Suprapubic skin (tissue), 4 donors: ENCODE data around the gene TMEM213.

Source experiments
- CTCF ChIP-seq, 2 donors: fragments of 200-600 bp in 1 of 2; fragments of 450-650 bp in 1 of 2; sonication (generic) in 1 of 2; IDR thresholded peaks; one replicate each; pipeline ENCODE4 v1.5.1; 2016 to 2019; ENCODE audit warnings: antibody characterized with exemption in 2 of 2, mild to moderate bottlenecking in 1 of 2, moderate library complexity in 1 of 2
- EP300 ChIP-seq: sonication (generic); formaldehyde crosslinking; IDR thresholded peaks from one replicate; pipeline ENCODE4 v1.6.1; 2017; ENCODE audit warnings: antibody characterized with exemption
- POLR2A ChIP-seq, 2 donors: fragments of 450-650 bp; IDR thresholded peaks; one replicate each; pipeline ENCODE4 v1.6.1; 2017; ENCODE audit warnings: antibody characterized with exemption in 2 of 2, mild to moderate bottlenecking in 2 of 2, moderate library complexity in 2 of 2
- POLR2AphosphoS5 ChIP-seq, 3 donors: sonication (generic); formaldehyde crosslinking; IDR thresholded peaks; one replicate each; pipeline ENCODE4 v1.6.1; 2017; ENCODE audit warnings: antibody characterized with exemption in 3 of 3

GRCh38 chr7:138865843-138866242 lies 68.0 kb downstream of the TMEM213 start:
- no peak for TF ChIP-seq EP300
- TF ChIP-seq CTCF (IDR thresholded peaks at IDR 0.05), result no peak
- no peak for TF ChIP-seq POLR2AphosphoS5 (IDR thresholded peaks at IDR 0.05)
- TF ChIP-seq POLR2A (IDR thresholded peaks at IDR 0.05), result no peak
